GM21447 (cell line): ENCODE data around the gene RALGPS1.

ENCODE experiments used
- ATAC-seq: cut with Tn5 transposase; IDR thresholded peaks from one replicate; pipeline ENCODE4 v1.9.1; 2021; ENCODE audit not compliant: unreplicated experiment

Gene RALGPS1

GRCh38 chr9:127075624-127076372, 161.2 kb downstream of the RALGPS1 start:
- no peak for ATAC-seq

GRCh38 chr9:127076860-127077643, 162.5 kb downstream of the RALGPS1 start:
- ATAC-seq, result no peak

- ATAC-seq, result no peak
These were observed 163.0 kb downstream of the RALGPS1 start for GRCh38 chr9:127077644-127077946.

GRCh38 chr9:127078336-127078735, 163.8 kb downstream of the RALGPS1 start:
- ATAC-seq, result no peak

DNA sequence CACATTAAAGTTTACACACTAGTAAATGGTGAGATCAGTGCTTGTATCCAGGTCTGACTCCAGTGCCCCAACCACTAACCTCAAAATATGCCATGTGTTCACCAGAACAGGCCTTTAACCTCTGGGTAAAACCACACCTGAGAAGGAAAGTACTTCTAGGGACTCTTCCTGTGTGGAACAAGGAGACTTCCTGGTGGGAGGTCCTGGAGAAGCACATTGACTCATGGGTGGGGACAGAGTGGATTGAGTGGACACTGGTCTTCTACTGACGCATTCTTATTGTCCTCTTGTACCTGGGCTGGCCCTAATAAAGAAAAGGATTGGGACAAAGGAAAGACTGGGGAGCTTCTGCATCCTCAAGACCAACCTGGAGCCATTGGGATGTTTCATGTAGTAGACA, 164.4 kb downstream of the RALGPS1 start:
- ATAC-seq, result no peak

DNA sequence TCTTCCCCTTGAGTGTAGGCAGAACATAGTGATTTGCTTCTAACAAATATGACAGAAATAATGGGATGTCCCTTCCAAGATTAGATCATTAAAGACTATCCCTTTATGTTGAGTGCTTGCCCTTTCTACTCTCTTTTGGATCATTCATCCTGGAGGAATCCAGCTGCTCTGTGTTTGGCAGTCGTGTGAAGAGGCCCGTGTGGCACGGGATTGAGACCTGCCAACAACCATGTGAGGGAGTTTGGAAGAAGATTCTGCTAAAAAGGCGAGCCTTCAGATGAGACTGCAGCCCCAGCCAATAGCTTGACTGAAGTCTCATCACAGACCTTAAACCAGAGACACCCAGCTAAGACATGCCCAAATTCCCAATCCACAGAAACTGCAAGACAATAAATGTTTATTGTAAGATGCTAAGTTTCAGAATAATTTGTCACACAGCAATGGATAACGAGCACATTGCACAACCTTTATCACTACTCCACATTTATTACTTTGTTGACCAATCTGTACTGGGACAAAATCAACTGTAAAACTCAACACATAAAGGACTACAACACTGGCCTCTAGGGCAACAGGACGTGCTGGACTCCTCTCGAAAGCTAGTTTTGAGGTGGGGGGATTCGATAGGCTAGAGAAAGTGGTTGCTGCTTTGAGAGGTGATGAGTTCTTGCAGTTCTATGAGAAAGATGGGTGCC, 165.0 kb downstream of the RALGPS1 start:
- ATAC-seq, result no peak

DNA sequence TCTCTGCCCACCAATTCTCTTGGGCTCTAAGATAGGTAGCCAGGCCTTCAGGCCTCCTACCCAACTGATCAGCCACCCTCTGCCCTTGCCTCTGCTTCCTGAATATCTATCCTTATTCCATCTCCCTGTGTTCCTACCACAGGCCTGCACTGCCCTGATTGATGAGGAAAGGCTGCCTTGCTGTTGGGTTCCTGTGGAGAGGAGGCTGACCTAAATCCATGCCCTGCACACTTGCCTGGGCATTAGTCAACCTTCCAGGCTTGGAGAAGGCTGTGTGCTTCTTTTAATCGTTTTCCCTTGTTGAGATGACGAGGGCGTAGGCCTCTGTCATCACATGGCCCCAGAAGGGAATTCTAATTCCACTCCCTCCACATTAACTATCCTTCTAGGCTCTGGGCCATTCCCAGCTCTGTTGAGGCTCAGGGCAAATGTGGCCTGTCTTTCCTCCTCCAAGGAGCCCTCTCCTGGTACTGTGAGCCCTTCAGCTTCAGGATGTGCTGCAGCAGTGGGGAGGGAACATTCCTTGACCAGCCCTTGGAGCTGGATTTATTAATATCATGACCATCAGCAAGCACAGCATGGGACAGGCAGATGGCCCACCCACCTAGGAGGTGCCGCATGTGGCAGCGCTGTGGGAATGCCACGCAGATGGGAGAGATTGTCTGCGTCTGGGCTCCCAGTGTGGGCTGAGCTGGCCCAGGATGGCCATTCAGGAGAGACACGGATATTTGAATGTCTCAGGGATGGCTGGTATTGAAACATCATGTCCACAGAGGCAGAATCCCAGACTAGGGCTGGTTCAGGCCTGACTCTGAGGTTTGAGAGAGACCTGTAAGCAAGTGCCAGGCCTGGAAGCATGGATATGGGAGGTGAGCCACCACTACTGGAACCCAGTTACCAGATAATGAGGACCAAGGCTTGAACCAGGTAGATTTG, 166.9 kb downstream of the RALGPS1 start:
- no peak for ATAC-seq

- ATAC-seq, result no peak
These were observed 168.8 kb downstream of the RALGPS1 start for GRCh38 chr9:127083138-127083980.

DNA sequence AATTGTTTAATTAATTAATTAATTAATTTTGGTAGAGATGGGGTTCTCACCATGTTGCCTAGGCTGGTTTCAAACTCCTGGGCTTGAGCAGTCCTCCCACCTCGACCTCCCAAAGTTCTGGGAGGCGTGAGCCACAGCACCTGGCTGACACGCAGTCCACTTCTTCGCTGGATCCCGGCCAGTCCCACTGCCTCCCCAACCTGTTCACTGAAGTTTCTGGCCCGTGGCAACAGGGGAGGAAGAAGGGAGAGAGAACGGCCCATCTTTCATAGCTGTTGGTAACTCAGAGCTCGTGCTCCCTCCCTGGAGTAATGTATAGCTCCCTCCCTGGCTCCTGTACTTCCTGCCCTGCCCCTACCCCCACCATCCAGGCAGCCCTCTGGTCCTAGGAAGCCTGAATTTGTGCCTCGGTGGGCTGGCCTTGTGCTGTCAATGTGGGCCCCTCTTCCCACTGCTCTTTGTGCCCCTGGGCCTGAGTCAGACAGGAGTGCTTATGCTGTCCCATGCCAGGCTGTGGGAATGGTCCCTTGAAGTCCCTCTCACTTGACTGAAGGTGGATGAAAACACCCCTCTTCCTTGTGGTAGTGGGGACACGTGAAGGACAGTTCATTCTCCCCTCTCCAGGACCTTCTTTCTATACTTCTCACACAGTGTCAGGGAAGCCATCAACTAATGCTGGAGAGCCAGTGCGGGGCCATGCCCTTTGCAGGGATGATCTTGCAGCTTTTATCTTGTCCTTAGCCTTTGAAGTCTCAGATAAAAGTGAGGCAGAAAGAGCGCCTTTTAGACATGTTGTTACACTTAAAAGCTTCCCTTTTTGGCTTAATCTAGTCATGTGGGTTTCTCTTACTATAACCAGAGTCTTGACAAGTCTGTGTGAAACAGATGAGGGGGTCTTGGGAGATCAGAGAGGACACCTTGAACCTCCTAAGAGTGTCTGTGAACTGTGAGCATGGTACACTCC, 169.8 kb downstream of the RALGPS1 start:
- no peak for ATAC-seq

GRCh38 chr9:127085186-127085585, 170.6 kb downstream of the RALGPS1 start:
- ATAC-seq, result no peak

DNA sequence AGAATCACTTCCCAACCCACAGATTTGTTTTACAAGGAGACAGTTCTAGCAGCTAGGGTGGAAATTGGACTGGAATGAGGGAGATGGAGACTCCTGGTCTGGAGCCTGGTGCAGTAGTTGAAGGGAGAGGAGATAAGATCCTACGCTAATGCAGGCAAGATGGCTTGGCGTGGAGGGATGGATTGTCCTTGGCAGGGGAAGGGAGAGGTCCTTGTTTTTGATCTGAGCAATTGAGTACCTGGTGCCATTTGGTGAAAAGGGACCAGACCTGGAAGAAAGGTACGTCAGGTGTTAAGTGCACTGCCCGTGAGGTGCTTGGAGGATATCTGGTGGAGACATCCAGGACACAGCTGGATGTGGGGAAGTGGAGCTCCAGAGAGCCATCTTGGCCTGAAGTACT, 172.2 kb downstream of the RALGPS1 start:
- ATAC-seq, result no peak

DNA sequence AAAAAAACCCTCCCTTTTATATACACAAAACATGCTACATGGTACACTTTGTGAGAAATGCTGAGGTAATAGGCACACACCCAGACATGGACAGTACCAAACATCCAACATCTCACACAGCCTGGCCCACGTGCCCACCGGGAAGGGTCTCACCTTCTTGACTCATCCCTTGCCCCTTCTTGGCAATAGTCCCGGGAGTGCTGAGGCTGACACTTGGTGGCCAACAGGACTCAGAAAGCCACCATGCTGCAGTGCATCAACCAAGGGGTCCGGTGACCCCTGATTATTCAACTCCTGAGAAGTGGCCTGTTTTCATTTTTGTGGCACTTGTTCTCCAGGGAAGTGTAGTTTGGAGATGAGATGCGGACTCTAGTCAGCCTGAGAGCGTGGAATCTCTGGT, 172.8 kb downstream of the RALGPS1 start:
- no peak for ATAC-seq

- no peak for ATAC-seq
These were observed 173.3 kb downstream of the RALGPS1 start for GRCh38 chr9:127087836-127088235.

DNA sequence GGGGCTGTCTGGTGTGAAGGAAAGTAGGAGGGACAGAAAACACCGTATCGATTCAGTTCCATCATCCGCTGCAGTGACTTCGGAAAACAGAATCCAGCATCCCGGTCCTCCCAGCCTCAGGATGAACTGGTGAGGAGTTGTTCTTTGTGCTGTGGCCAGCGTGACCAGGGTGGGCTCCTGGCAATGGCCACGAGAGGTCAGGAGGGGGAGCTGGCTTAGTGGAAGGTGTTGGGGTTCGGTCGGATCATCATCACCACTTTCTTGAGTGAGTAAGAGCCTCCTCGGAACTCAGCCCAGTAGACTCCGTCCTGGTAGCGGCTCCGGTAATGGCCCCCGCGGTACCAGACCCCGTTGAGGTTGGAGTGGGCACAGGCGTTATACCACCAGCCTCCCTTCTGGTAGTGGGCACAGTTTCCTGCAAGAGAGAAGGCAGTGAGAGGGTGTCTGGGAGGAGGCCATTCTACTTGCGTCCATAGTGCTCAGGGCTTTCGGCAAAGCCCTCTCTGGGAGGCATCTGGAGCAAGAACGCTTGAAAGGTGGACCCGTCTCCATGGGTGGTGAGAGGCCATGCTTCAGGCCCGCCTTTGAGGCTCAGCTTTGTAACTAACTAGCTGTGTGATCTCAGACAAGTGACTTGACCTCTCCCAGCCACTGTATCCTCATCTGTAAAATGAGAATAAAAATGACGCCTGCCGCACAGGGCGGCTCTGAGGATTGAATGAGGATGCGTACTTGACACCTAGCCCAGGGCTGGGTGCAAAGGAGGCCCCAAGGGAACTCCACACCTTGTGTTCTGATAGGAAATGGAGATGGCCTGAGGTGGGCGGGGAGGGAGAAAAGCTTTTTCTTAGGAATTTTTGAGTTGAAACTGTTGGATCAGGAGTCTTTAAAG, 174.4 kb downstream of the RALGPS1 start:
- no peak for ATAC-seq

- ATAC-seq, result no peak
These were observed 175.1 kb downstream of the RALGPS1 start for GRCh38 chr9:127089631-127090081.

GRCh38 chr9:127090341-127090985, 175.9 kb downstream of the RALGPS1 start:
- no peak for ATAC-seq

DNA sequence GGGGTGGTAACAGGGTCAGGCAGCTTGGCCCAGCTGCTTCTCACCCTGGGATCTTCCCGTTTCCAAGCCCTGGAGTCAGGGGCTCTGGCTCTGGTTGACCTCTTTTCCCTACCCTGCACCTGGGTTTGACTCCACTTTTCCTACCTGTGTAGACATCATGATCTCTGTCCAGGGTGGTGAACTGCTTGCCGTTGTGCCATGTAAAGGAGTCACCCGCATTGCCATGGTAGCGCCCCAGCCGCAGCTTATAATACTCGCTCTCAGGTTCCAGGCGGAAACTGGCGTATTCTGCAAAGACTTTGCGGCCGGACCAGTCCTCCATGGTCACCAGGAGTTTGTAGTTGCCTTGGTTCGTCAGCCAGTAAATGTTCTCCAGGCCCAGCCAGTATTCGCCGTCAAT, 176.9 kb downstream of the RALGPS1 start:
- ATAC-seq, result no peak
